22Rv1 (cell line): ENCODE results near the gene SULT1C3.

Source experiments
- ZFX ChIP-seq: fragments of 450-650 bp; IDR thresholded peaks from 2 replicates; pipeline ENCODE4 v1.6.1; 2017; ENCODE audit warnings: antibody characterized with exemption, borderline replicate concordance
- TF ChIP-seq, protein P1 (sequence below): fragments of 450-650 bp; IDR thresholded peaks from 2 replicates; pipeline ENCODE4 v1.5.1; 2017; ENCODE audit warnings: mild to moderate bottlenecking

DNA sequence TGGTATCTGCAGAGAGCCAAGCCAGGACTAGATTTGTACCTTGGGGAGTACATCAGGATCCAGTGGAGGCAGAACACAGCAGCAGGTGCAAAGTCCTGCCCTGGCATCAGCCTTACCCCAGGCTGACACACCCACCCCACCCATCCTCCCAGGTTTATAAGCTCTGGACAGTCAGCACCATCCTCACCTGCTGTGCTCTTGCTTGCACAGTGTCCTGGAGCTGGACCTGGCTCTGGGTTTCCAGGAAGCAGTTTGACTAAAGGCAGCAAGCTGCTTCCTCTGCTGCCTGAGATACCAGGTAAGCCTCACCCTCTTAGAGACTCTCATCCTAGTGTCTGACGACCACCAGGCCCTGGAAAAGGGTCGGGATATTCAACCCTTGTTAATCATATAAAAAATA is at the start of gene SULT1C3:
- TF ChIP-seq, protein P1, sequence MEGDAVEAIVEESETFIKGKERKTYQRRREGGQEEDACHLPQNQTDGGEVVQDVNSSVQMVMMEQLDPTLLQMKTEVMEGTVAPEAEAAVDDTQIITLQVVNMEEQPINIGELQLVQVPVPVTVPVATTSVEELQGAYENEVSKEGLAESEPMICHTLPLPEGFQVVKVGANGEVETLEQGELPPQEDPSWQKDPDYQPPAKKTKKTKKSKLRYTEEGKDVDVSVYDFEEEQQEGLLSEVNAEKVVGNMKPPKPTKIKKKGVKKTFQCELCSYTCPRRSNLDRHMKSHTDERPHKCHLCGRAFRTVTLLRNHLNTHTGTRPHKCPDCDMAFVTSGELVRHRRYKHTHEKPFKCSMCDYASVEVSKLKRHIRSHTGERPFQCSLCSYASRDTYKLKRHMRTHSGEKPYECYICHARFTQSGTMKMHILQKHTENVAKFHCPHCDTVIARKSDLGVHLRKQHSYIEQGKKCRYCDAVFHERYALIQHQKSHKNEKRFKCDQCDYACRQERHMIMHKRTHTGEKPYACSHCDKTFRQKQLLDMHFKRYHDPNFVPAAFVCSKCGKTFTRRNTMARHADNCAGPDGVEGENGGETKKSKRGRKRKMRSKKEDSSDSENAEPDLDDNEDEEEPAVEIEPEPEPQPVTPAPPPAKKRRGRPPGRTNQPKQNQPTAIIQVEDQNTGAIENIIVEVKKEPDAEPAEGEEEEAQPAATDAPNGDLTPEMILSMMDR: no peak
- TF ChIP-seq ZFX: no peak
